H1 (cell line): Measurements from ENCODE around the gene NCAPD2. TPM values are rescaled to one million over a fixed set of nuclear protein-coding genes. Genes with fewer than 3 reads are reported as not detected.

Source experiments
- CTCF ChIA-PET: fragments of 300-600 bp; sonication (Branson Sonifier 250); formaldehyde crosslinking; loops from one replicate; lab custom pipeline; 2021; ENCODE audit not compliant: partially characterized antibody; lab: Charles Lee
- POLR2A ChIA-PET: fragments of 300-600 bp; sonication (Branson Sonifier 250); formaldehyde crosslinking; loops from one replicate; lab custom pipeline; 2021; ENCODE audit warnings: inconsistent platforms; ENCODE audit not compliant: partially characterized antibody; lab: Charles Lee
- DNase-seq, 2 experiments: peaks; one replicate each; pipeline versions ENCODE4 v3.0.0 to v3.0.0-alpha.2; 2010 to 2022; ENCODE audit warnings: low spot score in 2 of 2, low read depth in 1 of 2, mixed read lengths in 1 of 2
- FAIRE-seq: peaks from 2 replicates; lab custom pipeline; 2011; peaks lifted over from hg19 to GRCh38; lab: Jason Lieb, UNC
- H2AFZ ChIP-seq: 2 replicates; pipeline ENCODE4 v1.8.1; 2012; ENCODE audit warnings: low read length, inconsistent platforms
- H2AK5ac ChIP-seq: 2 replicates; pipeline ENCODE4 v1.6.1; 2013; ENCODE audit warnings: low read depth, low read length
- H2BK120ac ChIP-seq: replicated peaks from 2 replicates; pipeline ENCODE3; 2013; ENCODE audit warnings: low read depth, low read length, inconsistent platforms
- H2BK12ac ChIP-seq: 2 replicates; pipeline ENCODE4 v1.6.1; 2013; ENCODE audit warnings: low read depth, low read length
- H2BK15ac ChIP-seq: 2 replicates; pipeline ENCODE4 v1.6.1; 2013; ENCODE audit warnings: low read length
- H2BK20ac ChIP-seq: 2 replicates; pipeline ENCODE4 v1.6.1; 2013; ENCODE audit warnings: low read length
- H2BK5ac ChIP-seq: 2 replicates; pipeline ENCODE4 v1.6.1; 2013; ENCODE audit warnings: low read depth, low read length
- H3K14ac ChIP-seq: 2 replicates; pipeline ENCODE4 v1.6.1; 2013; ENCODE audit warnings: inconsistent platforms; ENCODE audit not compliant: insufficient read length
- H3K18ac ChIP-seq: 2 replicates; pipeline ENCODE4 v1.6.1; 2013; ENCODE audit warnings: low read length; ENCODE audit errors: extremely low read depth
- H3K23ac ChIP-seq: 2 replicates; pipeline ENCODE4 v1.6.1; 2013; ENCODE audit warnings: inconsistent platforms; ENCODE audit not compliant: insufficient read length
- H3K23me2 ChIP-seq: 2 replicates; pipeline ENCODE4 v1.6.1; 2013; ENCODE audit warnings: low read depth, low read length
- H3K27ac ChIP-seq: 2 replicates; pipeline ENCODE4 v1.6.1; 2011; ENCODE audit warnings: low read depth, low read length, inconsistent platforms
- H3K27me3 ChIP-seq, 4 experiments: replicated peaks in 1 of 4; 1 replicate in 1 of 4; 2 replicates in 3 of 4; pipeline versions ENCODE4 v1.6.1 to v1.8.1; 2011 to 2013; ENCODE audit warnings: low read length in 3 of 4, mild to moderate bottlenecking in 3 of 4, inconsistent platforms in 2 of 4, mixed read lengths in 2 of 4, moderate library complexity in 1 of 4; ENCODE audit not compliant: control insufficient read depth in 3 of 4, insufficient read depth in 3 of 4; ENCODE audit errors: extremely low read depth in 1 of 4
- H3K36me3 ChIP-seq, 4 experiments: 2 replicates each; pipeline versions ENCODE4 v1.6.1 to v1.8.1; 2011 to 2013; ENCODE audit warnings: mild to moderate bottlenecking in 4 of 4, low read length in 3 of 4, moderate library complexity in 2 of 4, control low read depth in 1 of 4, inconsistent platforms in 1 of 4; ENCODE audit not compliant: insufficient read depth in 4 of 4, control insufficient read depth in 2 of 4
- H3K4ac ChIP-seq: replicated peaks from 2 replicates; pipeline ENCODE3; 2013; ENCODE audit warnings: low read length, low read depth, mixed read lengths, inconsistent platforms; ENCODE audit not compliant: insufficient read length
- H3K4me1 ChIP-seq, 4 experiments: replicated peaks in 1 of 4; 1 replicate in 1 of 4; 2 replicates in 3 of 4; pipeline versions ENCODE4 v1.6.1 to v1.8.1; 2011 to 2013; ENCODE audit warnings: low read length in 3 of 4, inconsistent platforms in 2 of 4, mixed read lengths in 1 of 4; ENCODE audit not compliant: insufficient read depth in 4 of 4, control insufficient read depth in 3 of 4
- H3K4me2 ChIP-seq, 2 experiments: 2 replicates each; pipeline versions ENCODE4 v1.6.1 to v1.8.1; 2011 to 2013; ENCODE audit warnings: low read depth in 2 of 2, low read length in 2 of 2, control low read depth in 1 of 2, inconsistent platforms in 1 of 2, mild to moderate bottlenecking in 1 of 2; ENCODE audit not compliant: insufficient read depth in 1 of 2
- H3K4me3 ChIP-seq, 4 experiments: fragments of 200-600, 300-600 bp in 1 of 4; sonication (generic), shearing (Covaris generic), sonication (Bioruptor Twin) in 1 of 4; 2 replicates each; pipeline versions ENCODE4 v1.5.1 to v1.8.1; 2011 to 2016; ENCODE audit warnings: low read length in 4 of 4, low read depth in 3 of 4, control low read depth in 2 of 4, inconsistent platforms in 2 of 4, mild to moderate bottlenecking in 2 of 4, mixed read lengths in 1 of 4, moderate library complexity in 1 of 4; ENCODE audit not compliant: insufficient read depth in 2 of 4; ENCODE audit errors: extremely low read depth in 1 of 4
- H3K56ac ChIP-seq: replicated peaks from 2 replicates; pipeline ENCODE3; 2013; ENCODE audit warnings: low read depth, mild to moderate bottlenecking, mixed read lengths, low read length, inconsistent platforms; ENCODE audit not compliant: insufficient read length
- H3K79me1 ChIP-seq: 2 replicates; pipeline ENCODE4 v1.6.1; 2013; ENCODE audit warnings: low read depth, low read length, control low read depth
- H3K79me2 ChIP-seq, 2 experiments: 2 replicates each; pipeline versions ENCODE4 v1.6.1 to v1.8.1; 2012 to 2013; ENCODE audit warnings: low read length in 2 of 2, mild to moderate bottlenecking in 2 of 2, inconsistent platforms in 1 of 2; ENCODE audit not compliant: insufficient read depth in 2 of 2, control insufficient read depth in 1 of 2
- H3K9ac ChIP-seq, 4 experiments: replicated peaks in 1 of 4; 1 replicate in 1 of 4; 2 replicates in 3 of 4; pipeline versions ENCODE4 v1.6.1 to v1.8.1; 2011 to 2013; ENCODE audit warnings: low read depth in 3 of 4, low read length in 3 of 4, control low read depth in 2 of 4, mild to moderate bottlenecking in 2 of 4, moderate library complexity in 2 of 4, inconsistent platforms in 1 of 4; ENCODE audit errors: extremely low read depth in 1 of 4
- H3K9me3 ChIP-seq, 2 experiments: 2 replicates each; pipeline versions ENCODE4 v1.6.1 to v1.8.1; 2012 to 2013; ENCODE audit warnings: mild to moderate bottlenecking in 2 of 2, moderate library complexity in 2 of 2, control low read depth in 1 of 2, inconsistent platforms in 1 of 2, low read depth in 1 of 2, low read length in 1 of 2, mixed read lengths in 1 of 2; ENCODE audit not compliant: insufficient read depth in 2 of 2
- H4K20me1 ChIP-seq, 2 experiments: replicated peaks in 1 of 2; 2 replicates each; pipeline versions ENCODE3 to v1.8.1; 2011 to 2013; ENCODE audit warnings: inconsistent platforms in 2 of 2, low read length in 2 of 2, mild to moderate bottlenecking in 1 of 2; ENCODE audit not compliant: insufficient read depth in 2 of 2, control insufficient read depth in 1 of 2
- H4K5ac ChIP-seq: 2 replicates; pipeline ENCODE4 v1.6.1; 2013; ENCODE audit warnings: low read length, low read depth, mixed read lengths, inconsistent platforms; ENCODE audit not compliant: insufficient read length
- H4K8ac ChIP-seq: 2 replicates; pipeline ENCODE4 v1.8.0; 2013; ENCODE audit warnings: mild to moderate bottlenecking, moderate library complexity, low read length, inconsistent platforms; ENCODE audit not compliant: insufficient read depth; ENCODE audit errors: extremely low read depth
- H4K91ac ChIP-seq: replicated peaks from 2 replicates; pipeline ENCODE3; 2013; ENCODE audit warnings: low read length, mixed read lengths, inconsistent platforms; ENCODE audit not compliant: insufficient read length
- CHD1 ChIP-seq: IDR thresholded peaks from 2 replicates; pipeline ENCODE4 v1.6.1; 2012; ENCODE audit warnings: low read depth, low read length, improper control_type of control experiment
- CTBP2 ChIP-seq: IDR thresholded peaks from 2 replicates; pipeline ENCODE4 v1.7.0; 2011; ENCODE audit warnings: borderline replicate concordance, mild to moderate bottlenecking, moderate library complexity, mixed read lengths, low read length; ENCODE audit not compliant: insufficient read depth, insufficient read length
- EZH2 ChIP-seq: fragments of 200-600 bp; sonication (generic); IDR thresholded peaks from 2 replicates; pipeline ENCODE4 v1.7.1; 2012; ENCODE audit warnings: low read depth, mild to moderate bottlenecking, moderate library complexity, low read length, inconsistent platforms; ENCODE audit not compliant: severe bottlenecking
- GABPA ChIP-seq: IDR thresholded peaks from 2 replicates; pipeline ENCODE4 v1.6.1; 2011; ENCODE audit warnings: mild to moderate bottlenecking, low read length, moderate library complexity, borderline replicate concordance; ENCODE audit not compliant: insufficient read depth
- PHF8 ChIP-seq: fragments of 200-600 bp; sonication (generic); conservative IDR thresholded peaks from 2 replicates; pipeline ENCODE4 v1.7.1; 2012; ENCODE audit warnings: low read depth, mild to moderate bottlenecking, inconsistent platforms, low read length, moderate library complexity
- SAP30 ChIP-seq: fragments of 300-600 bp; sonication (generic); IDR thresholded peaks from 2 replicates; pipeline ENCODE4 v1.7.1; 2012; ENCODE audit warnings: low read length, moderate library complexity, mild to moderate bottlenecking, inconsistent platforms; ENCODE audit not compliant: insufficient read depth, insufficient replicate concordance
- SP2 ChIP-seq: IDR thresholded peaks from 2 replicates; pipeline ENCODE4 v1.6.1; 2012; ENCODE audit warnings: mild to moderate bottlenecking, low read length, inconsistent platforms
- SUZ12 ChIP-seq: fragments of 200-600 bp; sonication (generic); IDR thresholded peaks from 2 replicates; pipeline ENCODE4 v1.6.1; 2012; ENCODE audit warnings: mild to moderate bottlenecking, inconsistent platforms, low read length, moderate library complexity, mixed read lengths
- TAF1 ChIP-seq: IDR thresholded peaks from 2 replicates; pipeline ENCODE4 v1.6.1; 2011; ENCODE audit warnings: mild to moderate bottlenecking, low read depth, low read length
- YY1 ChIP-seq: IDR thresholded peaks from 2 replicates; pipeline ENCODE4 v1.6.1; 2011; ENCODE audit warnings: low read depth, mild to moderate bottlenecking, low read length
- WGBS, 2 experiments: shearing (Covaris generic) in 1 of 2; methylation state at CpG; one replicate each; pipeline versions ENCODE4 v1.1.6 to v1.1.7; 2013 to 2015; ENCODE audit warnings: low lambda C conversion rate in 2 of 2, mixed read lengths in 2 of 2, inconsistent platforms in 1 of 2, low coverage in 1 of 2, missing lambda C conversion rate in 1 of 2; ENCODE audit not compliant: insufficient replicate concordance in 2 of 2, insufficient coverage in 1 of 2, insufficient read length in 1 of 2; ENCODE audit errors: extremely low coverage in 1 of 2, missing lambda C conversion rate in 1 of 2; 5-methylcytosine and 5-hydroxymethylcytosine counted together
- polyA plus RNA-seq, 7 experiments: library from polyadenylated mRNA; depleted of rRNA in 3 of 7; stranded (reverse) in 5 of 7; unstranded in 2 of 7; fragments of >200 nt in 5 of 7; fragments of 200-250 nt in 2 of 7; gene quantifications; 1 replicate in 5 of 7; 2 replicates in 1 of 7; 4 replicates in 1 of 7; pipeline versions ENCODE4 v1.2.1 to v1.2.3, GENCODE V29; 2011 to 2013; ENCODE audit warnings: missing spikeins in 2 of 7, mixed read lengths in 2 of 7
- total RNA-seq: library from RNA; stranded (reverse); fragmentation: NEBNext Ultra II Directional; extraction: Animal tissue kit (Norgen Biotek cat#: 25700); gene quantifications from 2 replicates; pipeline ENCODE4 v1.2.1, GENCODE V29; 2021

NCAPD2 gene
- total and polyA plus RNA-seq, 2 of the 8 experiments (the other 6 are each of a cell fraction or from before 2014, with no cell fraction given) = 55.8 to 132 TPM

- CTCF ChIA-PET = interaction anchor here (0.8 to 24.9 kb wide), 27 partner anchors 7 to 298 kb away, joined by 3 to 462 read pairs (median 5); partner anchors contain the start of genes ACRBP, IFFO1 and NOP2
- WGBS, 2 experiments = 77% methylated on average over 24 of the region's 24 CpGs; no CpG with 5 or more reads in 1 of the 2 experiments
- Histone ChIP-seq H2AFZ (no peak overlapping the region), H3K79me2 (peaks cover 3 to 21% of the 10 kb centered on the region in 2 experiments; a peak in 3 of 4 replicates), H3K27me3 (no peaks in the 10 kb centered on the region), H4K8ac (no peak overlapping the region), H3K4me3 (no peak overlapping the region), H3K27ac (no peak overlapping the region), H3K79me1 (no peaks in the 10 kb centered on the region; the same call in 1 of the 2 replicates), H3K4me1 (peaks cover 0 to 12% (median 10%) of the 10 kb centered on the region in 4 experiments; a peak in 5 of 7 replicates), H3K36me3 (peaks cover 23 to 39% (median 28%) of the 10 kb centered on the region in 4 experiments), H2BK12ac (no peak overlapping the region), H3K4me2 (no peak overlapping the region), H3K23ac (no peak overlapping the region), H3K14ac (no peak overlapping the region), H3K23me2 (peaks cover 5% of the 10 kb centered on the region; the same call in 1 of the 2 replicates), H4K20me1 (peaks cover 10 to 23% of the 10 kb centered on the region in 2 experiments), H4K91ac (no peak overlapping the region), H3K18ac (no peak overlapping the region), H3K9me3 (no peaks in the 10 kb centered on the region), H3K56ac (no peak overlapping the region), H3K4ac (no peak overlapping the region), H3K9ac (no peak overlapping the region), H2BK15ac (no peak overlapping the region), H2BK120ac (no peak overlapping the region), H2AK5ac (no peak overlapping the region), H4K5ac (no peak overlapping the region), H2BK20ac (no peak overlapping the region), H2BK5ac (no peak overlapping the region)
- FAIRE-seq (no peak), DNase-seq (no peak)
- POLR2A ChIA-PET = interaction anchor here (0.6 to 11.4 kb wide), 44 partner anchors 13 to 484 kb away, joined by 3 to 665 read pairs (median 5); partner anchors contain the start of genes CHD4, GPR162, IFFO1 and MRPL51
- TF ChIP-seq CHD1 = no peak
- TF ChIP-seq GABPA = no peak
- TF ChIP-seq TAF1 = 0 out of 2 replicates have a peak, but pooled peaks have one; percentile 34
- TF ChIP-seq SUZ12 = no peak
- TF ChIP-seq YY1 = no peak
- TF ChIP-seq EZH2 = no peak
- no peak for TF ChIP-seq CTBP2
- no peak for TF ChIP-seq SP2
- no peak for TF ChIP-seq SAP30
- no peak for TF ChIP-seq PHF8
Observed at GRCh38 chr12:6538420-6539313, 44.8 kb downstream of the NCAPD2 start.
